SK-N-SH treated with all-trans-retinoic acid at 6 μM for 48 hours (cell line): Measurements from ENCODE around the gene REXO1.

Experiments used
- BACH2 ChIP-seq: fragments of 250-450 bp; sonication (Bioruptor Pico); IDR thresholded peaks from 2 replicates; pipeline ENCODE4 v1.9.0; 2021; ENCODE audit warnings: mild to moderate bottlenecking, borderline replicate concordance
- CREB5 ChIP-seq: fragments of 250-450 bp; sonication (Bioruptor Pico); IDR thresholded peaks from 2 replicates; pipeline ENCODE4 v1.5.1; 2020; ENCODE audit warnings: low read depth, mild to moderate bottlenecking, moderate library complexity
- ESRRG ChIP-seq: fragments of 250-450 bp; sonication (Bioruptor Pico); IDR thresholded peaks from 2 replicates; pipeline ENCODE4 v1.6.1; 2021; ENCODE audit warnings: mild to moderate bottlenecking
- PATZ1 ChIP-seq: fragments of 250-450 bp; sonication (Bioruptor Pico); IDR thresholded peaks from 2 replicates; pipeline ENCODE4 v1.8.0; 2020; ENCODE audit warnings: mild to moderate bottlenecking, moderate library complexity, borderline replicate concordance
- TOX ChIP-seq: fragments of 250-450 bp; sonication (Bioruptor Pico); IDR thresholded peaks from 2 replicates; pipeline ENCODE4 v1.8.0; 2021; ENCODE audit warnings: mild to moderate bottlenecking, moderate library complexity, borderline replicate concordance
- ZC3H10 ChIP-seq: fragments of 250-450 bp; sonication (Bioruptor Pico); IDR thresholded peaks from 2 replicates; pipeline ENCODE4 v1.5.1; 2021; ENCODE audit warnings: mild to moderate bottlenecking, moderate library complexity
- ZFP30 ChIP-seq: fragments of 450-650 bp; formaldehyde crosslinking; IDR thresholded peaks from 2 replicates; pipeline ENCODE4 v1.5.0; 2022; ENCODE audit warnings: mild to moderate bottlenecking, moderate library complexity
- ZNF8 ChIP-seq: fragments of 450-650 bp; formaldehyde crosslinking; IDR thresholded peaks from 2 replicates; pipeline ENCODE4 v1.5.0; 2020; ENCODE audit warnings: mild to moderate bottlenecking, moderate library complexity
- TF ChIP-seq, protein P1 (sequence below): fragments of 250-450 bp; sonication (Bioruptor Pico); IDR thresholded peaks from 2 replicates; pipeline ENCODE4 v1.8.0; 2021; ENCODE audit warnings: low read depth, mild to moderate bottlenecking, moderate library complexity, borderline replicate concordance

GRCh38 chr19:1767464-1767933 is 80.8 kb downstream of the REXO1 start:
- TF ChIP-seq PATZ1 (CRISPR knock-in tag), result no peak
- no peak for TF ChIP-seq BACH2 (CRISPR knock-in tag)
- no peak for TF ChIP-seq ESRRG (CRISPR knock-in tag)
- TF ChIP-seq, protein P1, sequence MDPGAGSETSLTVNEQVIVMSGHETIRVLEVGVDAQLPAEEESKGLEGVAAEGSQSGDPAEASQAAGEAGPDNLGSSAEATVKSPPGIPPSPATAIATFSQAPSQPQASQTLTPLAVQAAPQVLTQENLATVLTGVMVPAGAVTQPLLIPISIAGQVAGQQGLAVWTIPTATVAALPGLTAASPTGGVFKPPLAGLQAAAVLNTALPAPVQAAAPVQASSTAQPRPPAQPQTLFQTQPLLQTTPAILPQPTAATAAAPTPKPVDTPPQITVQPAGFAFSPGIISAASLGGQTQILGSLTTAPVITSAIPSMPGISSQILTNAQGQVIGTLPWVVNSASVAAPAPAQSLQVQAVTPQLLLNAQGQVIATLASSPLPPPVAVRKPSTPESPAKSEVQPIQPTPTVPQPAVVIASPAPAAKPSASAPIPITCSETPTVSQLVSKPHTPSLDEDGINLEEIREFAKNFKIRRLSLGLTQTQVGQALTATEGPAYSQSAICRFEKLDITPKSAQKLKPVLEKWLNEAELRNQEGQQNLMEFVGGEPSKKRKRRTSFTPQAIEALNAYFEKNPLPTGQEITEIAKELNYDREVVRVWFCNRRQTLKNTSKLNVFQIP, result no peak
- TF ChIP-seq ZFP30, result no peak
- TF ChIP-seq ZNF8 (CRISPR knock-in tag), result no peak
- no peak for TF ChIP-seq TOX (CRISPR knock-in tag)
- TF ChIP-seq CREB5 (CRISPR knock-in tag), result no peak
- no peak for TF ChIP-seq ZC3H10
